ENCODE results near the gene CPNE4. TPM values are rescaled to one million over a fixed set of nuclear protein-coding genes. Genes with fewer than 3 reads are reported as not detected.

The CPNE4 gene
- total RNA-seq = not detected in 2 replicates

DNA sequence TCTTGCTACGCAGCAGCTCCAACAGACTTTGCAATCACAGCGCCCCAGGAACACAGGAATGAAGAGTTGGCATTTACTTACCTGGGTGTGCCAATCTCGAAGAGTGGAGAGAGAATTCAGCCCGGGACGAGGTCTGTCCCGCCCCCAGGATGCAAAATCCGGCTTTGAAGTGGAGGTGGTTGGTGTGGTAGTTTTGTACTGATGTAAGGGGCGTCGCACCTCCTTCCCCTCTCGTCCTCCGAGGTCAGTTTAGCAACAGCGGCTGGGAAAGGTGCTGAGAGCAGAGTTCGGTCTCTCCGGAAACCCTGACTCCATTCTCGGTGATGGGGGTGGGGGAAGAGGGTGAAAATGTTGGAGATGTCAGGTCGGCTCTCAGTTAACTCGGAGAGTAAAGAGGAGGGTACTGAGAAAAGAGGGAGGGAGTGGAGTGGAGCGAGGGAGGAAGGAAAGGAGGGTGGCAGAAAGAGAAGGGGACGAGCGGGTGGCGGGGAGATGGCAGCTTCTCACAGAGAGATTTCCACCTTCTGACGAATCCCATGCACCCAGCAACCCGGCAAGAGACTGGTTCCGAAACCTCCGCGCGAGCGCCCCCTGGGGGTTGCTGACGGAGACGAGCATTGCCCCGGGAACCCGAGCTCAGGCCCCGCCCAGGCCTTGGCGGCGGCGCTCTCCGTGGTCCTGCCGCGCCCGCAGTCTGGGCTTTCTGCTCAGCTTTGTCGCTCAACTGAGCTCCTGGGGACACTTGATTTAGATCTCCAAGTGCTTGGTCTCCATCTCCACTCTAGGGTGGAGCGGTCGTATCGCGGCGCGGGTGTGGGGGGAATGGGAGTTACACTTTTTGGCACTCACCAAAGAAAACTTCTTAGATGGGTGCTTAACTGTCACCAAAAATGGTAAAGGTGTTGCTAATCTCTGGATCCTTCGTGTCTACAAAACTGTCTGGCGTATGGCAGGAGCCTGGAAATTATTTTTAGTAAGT, at the start of gene CPNE4:
TSS of gene CPNE4 (minus strand) at position 529 of the 979 bp plus-strand sequence.

DNA sequence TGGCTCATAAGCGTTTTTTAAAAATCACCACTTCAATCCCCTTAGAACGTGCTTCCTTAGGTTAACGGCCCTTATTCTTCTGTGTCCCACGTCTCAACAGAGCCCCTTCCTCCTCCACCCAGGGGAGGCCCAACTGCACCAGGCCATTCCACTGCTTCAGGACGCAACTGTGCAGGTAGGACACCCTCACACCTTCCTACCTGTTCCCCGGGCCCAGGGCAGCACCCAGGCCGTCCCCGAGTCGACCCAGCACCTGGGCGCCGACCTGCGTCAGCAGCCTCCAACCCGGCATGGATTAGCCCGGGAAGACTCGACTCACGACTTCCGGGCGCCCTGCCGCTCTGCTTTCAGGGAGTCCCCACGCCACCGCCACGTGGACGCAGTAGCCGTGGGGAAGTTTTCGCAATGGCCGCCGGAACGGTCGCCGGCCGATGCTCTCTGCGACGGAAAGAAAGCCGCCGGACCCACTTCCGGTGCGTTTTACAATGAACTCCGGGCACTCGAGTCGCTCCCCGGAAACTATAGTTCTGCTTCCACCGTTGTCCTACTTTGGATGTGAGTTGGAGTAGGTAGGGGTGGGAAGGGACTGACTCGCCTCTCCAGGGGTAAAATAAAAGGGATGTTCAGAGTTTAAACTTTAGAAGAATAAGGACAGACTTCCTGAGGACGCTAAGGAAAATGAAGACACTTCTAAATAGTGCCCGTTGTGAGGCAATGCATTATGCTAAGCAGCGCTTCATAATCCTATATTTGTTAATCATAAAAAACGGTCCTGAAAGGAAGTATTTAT, 532.1 kb downstream of the CPNE4 start, which contains the start of gene MRPL3:
TSS of gene MRPL3 (minus strand) at position 442 of the 790 bp plus-strand sequence. CDS start at position 292, 150 bp downstream.

Small RNA genes within 50 kb of the gene (small RNA-seq; reads per million reads assigned to genes)
- gene AC107027.2 (not detected), gene MIR5704 (not detected)
